Fibroblast of lung (primary cell): ENCODE measurements around the gene MLYCD.

Source experiments
- CTCF ChIP-seq, 2 donors: IDR thresholded peaks in 1 of 2; conservative IDR thresholded peaks in 1 of 2; 1 replicate in 1 of 2; 2 replicates in 1 of 2; pipeline ENCODE4 v1.5.1; 2011 to 2012; ENCODE audit warnings: low read length in 2 of 2, control low read depth in 1 of 2, inconsistent platforms in 1 of 2, low read depth in 1 of 2, mild to moderate bottlenecking in 1 of 2
- EZH2 ChIP-seq: IDR thresholded peaks from 2 replicates; pipeline ENCODE4 v1.5.1; 2012; ENCODE audit warnings: low read length, control low read depth, mild to moderate bottlenecking; ENCODE audit errors: missing control alignments

GRCh38 chr16:83937267-83937666, 38.4 kb downstream of the MLYCD start:
- TF ChIP-seq CTCF (conservative IDR thresholded peaks at IDR 0.05 in 1 of 2, IDR thresholded peaks at IDR 0.05 in 1 of 2; ENCODE audit: low read depth in 1 of 2, low read length in 2 of 2) (no peak), EZH2 (no peak)
